Activated CD8-positive, alpha-beta T cell treated with anti-CD3 and anti-CD28 coated beads for 36 hours (primary cell): ENCODE results near the gene BLCAP. TPM values are rescaled to one million over a fixed set of nuclear protein-coding genes. Genes with fewer than 3 reads are reported as not detected.
"Not testable (repeated sequence)": the region's sequence is repeated elsewhere in the genome, so short reads cannot be mapped to it uniquely, and the experiment has no call there.

ENCODE experiments used
- ATAC-seq: fragments of 200-7000 bp; cut with Tn5 transposase; one replicate; pipeline ENCODE4 v1.10.0; 2021; ENCODE audit warnings: mild to moderate bottlenecking, moderate library complexity
- CTCF ChIA-PET: fragments of 350-600 bp; sonication (Branson Sonifier 250); formaldehyde crosslinking; loops from one replicate; lab custom pipeline; 2021; ENCODE audit warnings: antibody characterized with exemption; lab: Charles Lee
- POLR2A ChIA-PET: fragments of 350-600 bp; sonication (Branson Sonifier 250); formaldehyde crosslinking; loops from one replicate; lab custom pipeline; 2021; ENCODE audit warnings: antibody characterized with exemption; lab: Charles Lee
- DNase-seq: peaks from one replicate; pipeline ENCODE4 v3.0.0-alpha.2; 2020
- H3K27ac Mint-ChIP-seq: one replicate; pipeline ENCODE4 v1.8.0; 2021; ENCODE audit warnings: mild to moderate bottlenecking, mixed read lengths
- H3K27me3 Mint-ChIP-seq: one replicate; pipeline ENCODE4 v1.8.0; 2021; ENCODE audit warnings: mixed read lengths
- H3K36me3 Mint-ChIP-seq: one replicate; pipeline ENCODE4 v1.8.0; 2021; ENCODE audit warnings: low read depth, mixed read lengths
- H3K4me1 Mint-ChIP-seq: one replicate; pipeline ENCODE4 v1.8.0; 2021; ENCODE audit warnings: low read depth, mixed read lengths
- H3K4me3 Mint-ChIP-seq: one replicate; pipeline ENCODE4 v1.8.0; 2021; ENCODE audit warnings: mild to moderate bottlenecking, moderate library complexity, mixed read lengths
- H3K9me3 Mint-ChIP-seq: one replicate; pipeline ENCODE4 v1.8.0; 2021; ENCODE audit warnings: mixed read lengths
- intact Hi-C: fragments of 100-400 bp; cut with micrococcal nuclease; formaldehyde crosslinking; loops from one replicate; pipeline ENCODE4 v1.10.0; 2022
- total RNA-seq, 2 experiments: library from RNA; stranded (reverse); gene quantifications; one replicate each; pipeline ENCODE4 v1.2.3, GENCODE V29; 2021
- TF ChIP-seq, protein P1 (sequence below): fragments of 200-600 bp; IDR thresholded peaks from one replicate; pipeline ENCODE4 v1.8.0; 2022; ENCODE audit warnings: antibody characterized with exemption, mild to moderate bottlenecking

BLCAP gene
- total RNA-seq, 2 experiments from 2014 or later, result 27.6 to 27.9 TPM

DNA sequence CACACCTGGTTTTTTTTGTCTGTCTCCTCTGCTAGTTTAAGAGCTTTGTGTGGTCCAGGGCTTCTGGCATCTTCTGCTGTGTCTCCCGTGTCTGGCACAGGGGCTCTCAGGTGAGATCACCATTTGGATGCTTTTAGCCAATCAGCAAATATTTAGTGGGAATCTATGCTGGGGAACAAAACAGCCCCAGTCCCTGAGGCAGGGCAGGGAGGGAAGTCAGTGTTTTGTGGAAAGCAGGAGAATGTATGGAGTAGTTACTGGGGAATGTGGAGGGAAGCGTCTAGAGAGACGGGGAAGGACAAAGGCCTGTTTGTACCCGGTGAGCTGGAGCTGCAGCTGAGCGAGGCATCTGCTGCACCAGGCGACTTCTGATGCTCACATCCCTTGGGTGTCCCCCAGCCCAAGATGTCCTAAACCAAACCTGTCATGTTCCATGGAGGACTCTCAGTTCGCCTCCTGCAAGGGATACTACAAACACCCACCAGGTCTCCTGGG, 55.9 kb downstream of the BLCAP start:
- TF ChIP-seq, protein P1, sequence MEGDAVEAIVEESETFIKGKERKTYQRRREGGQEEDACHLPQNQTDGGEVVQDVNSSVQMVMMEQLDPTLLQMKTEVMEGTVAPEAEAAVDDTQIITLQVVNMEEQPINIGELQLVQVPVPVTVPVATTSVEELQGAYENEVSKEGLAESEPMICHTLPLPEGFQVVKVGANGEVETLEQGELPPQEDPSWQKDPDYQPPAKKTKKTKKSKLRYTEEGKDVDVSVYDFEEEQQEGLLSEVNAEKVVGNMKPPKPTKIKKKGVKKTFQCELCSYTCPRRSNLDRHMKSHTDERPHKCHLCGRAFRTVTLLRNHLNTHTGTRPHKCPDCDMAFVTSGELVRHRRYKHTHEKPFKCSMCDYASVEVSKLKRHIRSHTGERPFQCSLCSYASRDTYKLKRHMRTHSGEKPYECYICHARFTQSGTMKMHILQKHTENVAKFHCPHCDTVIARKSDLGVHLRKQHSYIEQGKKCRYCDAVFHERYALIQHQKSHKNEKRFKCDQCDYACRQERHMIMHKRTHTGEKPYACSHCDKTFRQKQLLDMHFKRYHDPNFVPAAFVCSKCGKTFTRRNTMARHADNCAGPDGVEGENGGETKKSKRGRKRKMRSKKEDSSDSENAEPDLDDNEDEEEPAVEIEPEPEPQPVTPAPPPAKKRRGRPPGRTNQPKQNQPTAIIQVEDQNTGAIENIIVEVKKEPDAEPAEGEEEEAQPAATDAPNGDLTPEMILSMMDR, result no peak

DNA sequence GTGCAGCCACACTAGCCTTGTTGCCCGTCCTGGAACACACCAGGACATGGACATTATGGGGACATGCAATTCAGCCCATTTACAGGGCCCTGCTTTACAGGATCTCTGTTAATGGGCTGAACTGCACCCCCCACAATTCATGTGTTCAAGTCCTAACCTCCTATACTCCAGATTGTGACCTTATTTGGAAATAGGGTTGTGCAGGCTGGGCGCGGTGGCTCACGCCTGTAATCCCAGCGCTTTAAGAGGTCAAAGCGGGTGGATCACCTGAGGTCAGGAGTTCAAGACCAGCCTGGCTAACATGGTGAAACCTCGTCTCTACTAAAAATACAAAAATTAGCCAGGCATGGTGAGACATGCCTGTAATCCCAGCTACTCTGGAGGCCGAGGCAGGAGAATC, 57.5 kb downstream of the BLCAP start:
- intact Hi-C loops, CTCF ChIA-PET, H3K4me3 Mint-ChIP-seq, H3K27ac Mint-ChIP-seq, H3K27me3 Mint-ChIP-seq, DNase-seq, ATAC-seq, H3K9me3 Mint-ChIP-seq, POLR2A ChIA-PET, H3K36me3 Mint-ChIP-seq, H3K4me1 Mint-ChIP-seq: not testable (repeated sequence)

More for the DNA sequence above, 55.9 kb downstream of the BLCAP start:
- DNase-seq (no peak), ATAC-seq (no peak)
- CTCF ChIA-PET, result interaction anchor here (0.6 kb wide), 1 partner anchor 16 kb away, joined by 3 read pairs; no protein-coding TSS in a partner anchor
- peaks cover 4% of the 10 kb centered on the region for H3K27me3 Mint-ChIP-seq
- no peak overlapping the region for H3K27ac Mint-ChIP-seq
- intact Hi-C loops, result no loop called here
- peaks cover 5% of the 10 kb centered on the region for H3K9me3 Mint-ChIP-seq
- H3K36me3 Mint-ChIP-seq, result no peaks in the 10 kb centered on the region
- H3K4me1 Mint-ChIP-seq, result no peaks in the 10 kb centered on the region
- POLR2A ChIA-PET, result no interaction called here
- H3K4me3 Mint-ChIP-seq, result no peak overlapping the region

DNA sequence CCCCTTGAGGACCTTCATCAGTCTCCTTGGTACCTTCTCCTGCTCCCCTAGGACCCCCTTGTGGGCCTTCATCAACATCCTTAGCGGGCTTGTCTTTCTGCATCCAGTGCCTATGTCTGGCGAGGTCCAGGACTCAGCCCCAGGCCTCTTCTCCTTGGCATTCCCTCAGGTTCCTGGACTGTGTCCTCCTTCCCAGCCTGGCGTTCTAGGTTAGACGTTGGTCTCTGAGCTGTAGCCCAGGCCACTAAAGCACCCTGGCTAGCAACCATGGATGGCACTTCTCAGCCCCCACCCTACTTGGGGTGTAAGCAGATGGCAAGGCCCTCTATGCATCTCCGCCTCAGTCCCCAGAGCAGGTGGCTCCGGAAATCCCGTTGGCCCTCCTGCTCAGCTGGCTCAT, 58.1 kb downstream of the BLCAP start:
- ChIA-PET CTCF (no interaction called here), POLR2A (no interaction called here)
- intact Hi-C loops, result no loop called here

DNA sequence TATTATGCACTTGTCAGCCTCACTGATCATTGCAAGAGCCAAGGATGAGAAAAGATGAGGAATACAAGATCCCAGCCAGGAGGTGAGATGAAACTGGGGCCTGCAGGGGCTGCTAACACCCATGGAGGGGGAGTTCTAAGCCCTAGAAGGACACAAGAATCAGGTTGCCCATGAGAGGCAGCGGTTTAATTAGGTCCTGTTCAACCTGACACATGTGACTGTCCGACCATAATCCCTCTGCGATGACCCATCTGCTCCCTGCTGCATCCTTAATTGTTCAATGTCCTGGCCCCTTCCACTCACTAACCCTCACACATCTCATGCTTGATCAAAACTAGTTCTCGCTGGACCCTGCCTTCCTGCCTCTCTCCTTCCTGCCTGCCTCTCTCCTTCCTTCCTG, 58.8 kb downstream of the BLCAP start:
- Mint-ChIP-seq H3K27me3 (peaks cover 7% of the 10 kb centered on the region), H3K4me1 (no peaks in the 10 kb centered on the region), H3K4me3 (no peak overlapping the region), H3K27ac (no peak overlapping the region), H3K9me3 (no peaks in the 10 kb centered on the region), H3K36me3 (no peaks in the 10 kb centered on the region)
- CTCF ChIA-PET, result no interaction called here
- no peak for DNase-seq
- POLR2A ChIA-PET, result interaction anchor here (1.6 kb wide), 1 partner anchor 9 kb away, joined by 4 read pairs; no protein-coding TSS in a partner anchor
- intact Hi-C loops, result no loop called here
- no peak for ATAC-seq
- TF ChIP-seq, protein P1, result no peak

More for the DNA sequence above, 58.1 kb downstream of the BLCAP start:
- Mint-ChIP-seq H3K27me3 (peaks cover 7% of the 10 kb centered on the region), H3K9me3 (no peaks in the 10 kb centered on the region), H3K4me1 (no peaks in the 10 kb centered on the region), H3K27ac (no peak overlapping the region), H3K4me3 (no peak overlapping the region), H3K36me3 (no peaks in the 10 kb centered on the region)
- TF ChIP-seq, protein P1, result no peak
- ATAC-seq, result no peak
- DNase-seq, result no peak

Other genes starting within 250 kb of the BLCAP start
- 10 to 100 TPM; 11.1 to 12.1 TPM for gene MANBAL, start 238.2 kb downstream of the BLCAP start, total RNA-seq
- gene SRC, start 181.7 kb downstream of the BLCAP start, total RNA-seq, result 1 to 10 TPM in 1 of 2 experiments, under 1 TPM in 1; 0.88 to 2.4 TPM
- under 1 TPM in 1 of 2 experiments, not detected in 1; 0.47 TPM for gene NNAT, start 6.6 kb downstream of the BLCAP start, total RNA-seq
- gene CTNNBL1, start 166.2 kb upstream of the BLCAP start, total RNA-seq, result 10 to 100 TPM; 67.3 to 74.9 TPM